Stimulated activated CD4-positive, alpha-beta T cell treated with anti-CD3 and anti-CD28 coated beads, Interleukin-2, amount 100 ng/mL, for 48 hours (primary cell): Measurements from ENCODE around the gene ZMYND8.
"Not testable (repeated sequence)": the region's sequence is repeated elsewhere in the genome, so short reads cannot be mapped to it uniquely, and the experiment has no call there.

Source experiments
- DNase-seq, 2 donors: peaks; one replicate each; pipeline ENCODE4 v3.0.0-alpha.2; 2020

ZMYND8 gene

GRCh38 chr20:47356526-47357295 is at the start of gene ZMYND8:
ZMYND8 (minus strand) TSS chr20:47356699; CDS start chr20:47356670, 29 bp downstream.
- peak; percentile 98 to 99 for DNase-seq

- DNase-seq: no peak
These were observed 49.4 kb upstream of the ZMYND8 start for GRCh38 chr20:47405775-47406325.

- DNase-seq: no peak
These were observed 44.2 kb upstream of the ZMYND8 start for GRCh38 chr20:47400685-47401084.

- no peak for DNase-seq
These were observed 41.3 kb upstream of the ZMYND8 start for GRCh38 chr20:47397652-47398301.

- no peak for DNase-seq
These were observed 40.4 kb upstream of the ZMYND8 start for GRCh38 chr20:47396762-47397476.

- not testable (repeated sequence) for DNase-seq
These were observed 37.5 kb upstream of the ZMYND8 start for GRCh38 chr20:47393796-47394514.

GRCh38 chr20:47392721-47393073 is 36.2 kb upstream of the ZMYND8 start:
- DNase-seq: no peak

- no peak for DNase-seq
These were observed 35.7 kb upstream of the ZMYND8 start for GRCh38 chr20:47392015-47392720.

- DNase-seq: no peak
These were observed 34.9 kb upstream of the ZMYND8 start for GRCh38 chr20:47391276-47392010.

- DNase-seq: no peak
These were observed 33.4 kb upstream of the ZMYND8 start for GRCh38 chr20:47389867-47390347.

GRCh38 chr20:47385968-47386367 is 29.5 kb upstream of the ZMYND8 start:
- DNase-seq: not testable (repeated sequence)

GRCh38 chr20:47382746-47383415 is 26.4 kb upstream of the ZMYND8 start:
- DNase-seq: no peak

GRCh38 chr20:47380481-47380880 is 24.0 kb upstream of the ZMYND8 start:
- DNase-seq: no peak

- no peak for DNase-seq
These were observed 23.1 kb upstream of the ZMYND8 start for GRCh38 chr20:47379433-47380150.

- no peak for DNase-seq
These were observed 20.7 kb upstream of the ZMYND8 start for GRCh38 chr20:47377122-47377722.

GRCh38 chr20:47376096-47376643 is 19.7 kb upstream of the ZMYND8 start:
- not testable (repeated sequence) for DNase-seq

- not testable (repeated sequence) for DNase-seq
These were observed 17.6 kb upstream of the ZMYND8 start for GRCh38 chr20:47374121-47374520.

GRCh38 chr20:47373206-47373733 is 16.8 kb upstream of the ZMYND8 start:
- no peak for DNase-seq
